BLaER1 treated with 17β-estradiol and CSF1 and Interleukin-3, amounts not matched to agents 10 nM and 100 nM (cell line): ENCODE measurements around the gene GRID1.

Source experiments
- H3K27ac ChIP-seq, 11 experiments: shearing (Covaris generic); formaldehyde crosslinking; 2 replicates each; pipeline ENCODE4 v1.8.1; 2022
- H3K27me3 ChIP-seq, 11 experiments: shearing (Covaris generic); formaldehyde crosslinking; 2 replicates each; pipeline ENCODE4 v1.8.1; 2022
- H3K36me3 ChIP-seq, 11 experiments: shearing (Covaris generic); formaldehyde crosslinking; 2 replicates each; pipeline ENCODE4 v1.8.1; 2022
- H3K4me1 ChIP-seq, 10 experiments: shearing (Covaris generic); formaldehyde crosslinking; 2 replicates each; pipeline ENCODE4 v1.8.1; 2022
- H3K4me2 ChIP-seq, 11 experiments: shearing (Covaris generic); formaldehyde crosslinking; 2 replicates each; pipeline ENCODE4 v1.8.1; 2022
- H3K4me3 ChIP-seq, 10 experiments: shearing (Covaris generic); formaldehyde crosslinking; 2 replicates each; pipeline ENCODE4 v1.8.1; 2022
- H3K9ac ChIP-seq, 11 experiments: shearing (Covaris generic); formaldehyde crosslinking; 2 replicates each; pipeline ENCODE4 v1.8.1; 2022
- H3K9me3 ChIP-seq, 11 experiments: shearing (Covaris generic); formaldehyde crosslinking; replicated peaks in 1 of 11; 2 replicates each; pipeline ENCODE4 v1.8.1; 2022
- H4K20me1 ChIP-seq, 11 experiments: shearing (Covaris generic); formaldehyde crosslinking; 2 replicates each; pipeline ENCODE4 v1.8.1; 2022
- Cebpa-rat ChIP-seq, 11 experiments: shearing (Covaris generic); IDR thresholded peaks; 2 replicates each; pipeline ENCODE4 v1.8.1; 2022

GRID1 gene

DNA sequence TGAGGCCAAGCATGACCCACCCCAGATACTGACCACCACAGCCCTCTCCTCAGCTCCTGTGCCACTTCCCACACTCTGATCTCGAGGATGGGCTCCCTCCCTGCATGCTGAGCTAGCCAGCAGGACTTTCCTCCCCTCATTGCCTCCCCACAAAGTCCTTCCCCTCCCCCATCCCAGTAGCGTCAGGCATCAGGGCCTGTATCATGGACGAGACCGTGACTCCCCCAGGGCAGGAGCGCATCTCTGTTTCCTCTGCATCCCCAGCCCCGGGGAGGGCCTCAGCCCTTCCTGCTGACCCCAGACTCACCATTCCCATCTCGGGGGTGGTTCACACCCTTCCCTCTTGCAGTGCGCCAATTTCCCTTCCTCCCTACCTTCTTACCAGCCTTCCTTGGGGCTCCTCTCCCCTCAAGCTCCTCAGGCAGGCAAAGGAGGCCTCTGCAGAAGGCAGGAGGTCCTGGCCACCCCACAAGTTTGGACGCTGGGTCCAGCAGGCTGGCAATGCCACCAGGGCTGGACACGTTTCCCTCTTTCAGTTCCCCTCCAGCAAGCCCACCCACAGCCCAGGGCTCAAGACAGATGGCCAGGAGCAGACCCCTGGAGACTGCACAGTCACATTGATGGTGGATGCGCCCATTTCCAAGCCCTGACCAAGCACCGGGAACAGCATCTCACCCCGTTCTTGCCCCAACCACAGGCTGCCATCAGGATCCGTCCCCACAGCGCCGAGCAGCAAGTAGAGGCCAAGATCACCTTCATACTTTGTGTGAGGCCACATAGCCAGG lies 36.5 kb downstream of the GRID1 start:
- no peaks in the 10 kb centered on the region for H3K4me1 ChIP-seq
- H3K27ac ChIP-seq = no peak overlapping the region
- no peak overlapping the region for H3K4me2 ChIP-seq
- peaks cover 0 to 7% (median 0%) of the 10 kb centered on the region in 11 experiments; a peak in 1 of 22 replicates for H4K20me1 ChIP-seq
- no peak overlapping the region for H3K4me3 ChIP-seq
- H3K9ac ChIP-seq = no peak overlapping the region
- no peak for TF ChIP-seq Cebpa-rat (IDR thresholded peaks at IDR 0.05)
- no peaks in the 10 kb centered on the region for H3K9me3 ChIP-seq
- H3K27me3 ChIP-seq = no peaks in the 10 kb centered on the region
- no peaks in the 10 kb centered on the region for H3K36me3 ChIP-seq

DNA sequence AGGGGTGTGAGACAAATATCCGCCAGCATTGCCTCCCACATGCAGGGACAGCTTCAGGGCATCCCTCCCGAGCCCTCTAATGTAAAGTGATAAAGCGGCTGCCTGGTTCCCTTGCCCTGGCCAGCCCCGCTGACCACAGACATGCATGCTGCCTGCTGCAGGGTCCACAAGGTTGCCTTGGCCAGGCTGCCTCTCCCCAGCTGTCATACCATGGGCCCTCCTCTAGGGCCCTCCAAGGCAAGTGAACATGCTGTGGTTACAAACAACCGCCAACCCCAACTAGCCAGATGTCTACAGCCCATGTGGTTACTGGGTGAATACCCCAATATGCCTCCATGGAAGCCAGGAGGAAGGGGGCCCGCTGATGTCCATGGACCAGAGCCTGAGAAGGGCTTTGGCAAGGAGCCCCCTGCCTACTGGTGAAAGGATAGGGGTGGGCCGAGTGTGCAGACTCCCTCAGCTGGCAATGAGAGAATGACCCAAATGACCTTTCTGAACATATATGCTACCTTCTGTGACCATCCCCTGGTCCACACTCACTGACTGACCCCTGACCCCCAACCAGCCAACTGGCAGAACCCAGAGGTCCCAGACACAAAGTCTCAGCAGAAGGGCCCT lies 37.4 kb downstream of the GRID1 start:
- Histone ChIP-seq H3K4me3 (no peak overlapping the region), H3K9me3 (no peaks in the 10 kb centered on the region), H3K36me3 (no peaks in the 10 kb centered on the region), H3K4me1 (no peaks in the 10 kb centered on the region), H4K20me1 (peaks cover 0 to 7% (median 0%) of the 10 kb centered on the region in 11 experiments; a peak in 1 of 22 replicates), H3K4me2 (no peak overlapping the region), H3K27ac (no peak overlapping the region), H3K9ac (no peak overlapping the region), H3K27me3 (no peaks in the 10 kb centered on the region)
- TF ChIP-seq Cebpa-rat (IDR thresholded peaks at IDR 0.05) = no peak

DNA sequence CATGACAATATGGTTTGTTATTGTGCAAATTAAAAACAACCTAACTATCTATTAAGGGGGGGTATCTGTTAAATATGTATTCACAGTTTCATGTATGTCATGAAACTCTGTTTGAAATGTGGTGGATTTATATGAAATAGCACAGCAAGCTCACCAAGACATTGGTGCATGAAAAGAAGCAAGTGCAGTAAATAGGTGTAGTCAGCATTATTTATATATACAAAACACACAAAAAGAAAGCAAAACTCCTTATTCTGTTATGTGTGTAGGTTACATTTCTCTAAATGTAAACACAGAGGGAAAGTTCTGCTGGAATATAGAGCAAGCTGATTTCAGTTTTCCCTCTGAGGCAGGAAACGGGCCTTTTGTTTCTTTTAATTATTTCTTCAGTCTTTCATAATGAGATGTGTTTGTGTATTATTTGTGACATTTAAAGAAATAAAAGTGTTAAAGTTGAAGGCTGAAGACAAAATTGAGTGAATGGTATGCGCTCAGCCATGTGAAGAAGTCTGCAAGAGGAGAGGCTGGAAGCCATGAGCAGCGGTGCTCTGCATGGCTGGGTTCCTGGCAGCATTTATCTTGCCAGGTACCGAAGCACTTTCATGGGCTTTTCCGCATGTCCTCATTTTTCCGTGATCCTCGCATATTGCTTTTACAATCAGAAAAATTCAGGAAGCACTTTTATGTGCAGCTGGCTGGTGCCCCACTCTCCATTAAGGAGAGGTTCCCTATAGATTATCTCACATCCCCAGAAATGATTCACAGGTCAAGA lies 38.5 kb downstream of the GRID1 start:
- Histone ChIP-seq H3K27me3 (no peaks in the 10 kb centered on the region), H3K9ac (no peak overlapping the region), H3K4me2 (no peak overlapping the region), H3K9me3 (no peaks in the 10 kb centered on the region), H3K4me3 (no peak overlapping the region), H3K36me3 (no peaks in the 10 kb centered on the region), H3K4me1 (no peaks in the 10 kb centered on the region), H3K27ac (no peak overlapping the region), H4K20me1 (peaks cover 0 to 7% (median 0%) of the 10 kb centered on the region in 11 experiments; a peak in 1 of 22 replicates)
- TF ChIP-seq Cebpa-rat (IDR thresholded peaks at IDR 0.05) = no peak

DNA sequence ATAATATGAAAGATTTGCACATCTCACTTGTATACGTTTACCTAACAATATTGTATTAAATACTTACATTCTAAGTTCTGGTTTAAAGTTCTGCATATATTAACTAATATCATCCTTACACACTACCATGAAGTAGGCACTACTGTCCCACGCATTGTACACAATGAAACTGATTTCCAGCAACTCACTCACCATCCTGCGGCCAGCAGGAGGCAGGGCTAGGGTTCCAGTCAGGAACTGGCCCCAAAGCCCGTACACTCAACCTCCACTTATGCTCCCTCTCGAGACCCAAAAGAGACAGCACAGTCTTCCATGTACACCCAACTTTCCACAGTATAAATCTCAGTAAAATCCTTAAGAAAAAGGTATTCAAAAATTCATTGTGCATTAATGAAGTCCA lies 41.4 kb downstream of the GRID1 start:
- TF ChIP-seq Cebpa-rat (IDR thresholded peaks at IDR 0.05) = no peak
- no peaks in the 10 kb centered on the region for H4K20me1 ChIP-seq
- no peaks in the 10 kb centered on the region for H3K36me3 ChIP-seq
- no peak overlapping the region for H3K4me3 ChIP-seq
- no peaks in the 10 kb centered on the region for H3K4me1 ChIP-seq
- H3K27ac ChIP-seq = no peak overlapping the region
- no peak overlapping the region for H3K4me2 ChIP-seq
- H3K9me3 ChIP-seq = no peaks in the 10 kb centered on the region
- H3K9ac ChIP-seq = no peak overlapping the region
- H3K27me3 ChIP-seq = no peaks in the 10 kb centered on the region

DNA sequence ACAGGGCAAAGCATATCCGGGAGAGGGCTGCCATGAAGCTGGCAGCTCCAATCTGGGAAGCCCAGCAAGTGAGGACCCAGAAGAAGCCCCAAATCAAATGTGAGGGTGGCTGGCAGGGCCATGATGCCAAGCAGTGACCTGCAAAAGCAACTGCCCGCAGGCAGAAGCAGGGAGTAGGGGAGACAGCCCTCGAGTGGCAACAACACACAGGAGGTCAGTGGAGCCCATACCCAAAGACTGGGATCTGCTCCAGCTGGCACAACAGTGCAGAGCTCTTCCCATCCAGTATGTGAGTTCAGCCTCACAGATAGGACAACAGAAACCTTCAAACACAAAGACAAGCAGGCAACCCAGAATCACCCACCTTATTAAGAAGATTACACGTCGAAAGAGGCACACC lies 45.0 kb downstream of the GRID1 start:
- Histone ChIP-seq H3K4me2 (no peak overlapping the region), H3K27ac (no peak overlapping the region), H4K20me1 (no peaks in the 10 kb centered on the region), H3K9ac (no peak overlapping the region), H3K4me3 (no peak overlapping the region), H3K9me3 (no peaks in the 10 kb centered on the region), H3K36me3 (no peaks in the 10 kb centered on the region), H3K27me3 (no peaks in the 10 kb centered on the region), H3K4me1 (no peaks in the 10 kb centered on the region)
- no peak for TF ChIP-seq Cebpa-rat (IDR thresholded peaks at IDR 0.05)

DNA sequence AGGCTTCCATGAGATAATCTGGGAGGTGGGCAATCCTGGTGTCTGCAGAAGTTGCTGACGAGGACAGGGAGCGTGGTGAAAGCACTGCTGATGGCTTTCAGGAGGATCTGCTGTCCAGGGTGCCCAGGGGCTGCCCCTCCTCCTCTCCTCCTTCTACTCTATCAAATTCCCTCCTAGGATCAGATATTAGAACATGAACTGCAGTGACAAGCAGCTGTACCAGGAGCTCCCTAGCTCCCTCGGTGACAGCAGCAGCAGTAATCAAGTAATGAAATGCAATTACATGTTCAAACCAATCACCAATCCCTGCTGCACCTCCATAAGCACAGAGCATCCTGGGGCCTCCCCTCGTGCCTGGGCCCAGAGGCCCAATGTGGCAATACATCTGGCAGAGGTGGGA lies 46.9 kb downstream of the GRID1 start:
- Histone ChIP-seq H4K20me1 (no peaks in the 10 kb centered on the region; a peak in 1 of 22 replicates), H3K36me3 (no peaks in the 10 kb centered on the region), H3K4me2 (no peak overlapping the region), H3K27me3 (no peaks in the 10 kb centered on the region), H3K9ac (no peak overlapping the region), H3K27ac (no peak overlapping the region), H3K4me1 (no peaks in the 10 kb centered on the region), H3K9me3 (no peaks in the 10 kb centered on the region), H3K4me3 (no peak overlapping the region)
- no peak for TF ChIP-seq Cebpa-rat (IDR thresholded peaks at IDR 0.05)

DNA sequence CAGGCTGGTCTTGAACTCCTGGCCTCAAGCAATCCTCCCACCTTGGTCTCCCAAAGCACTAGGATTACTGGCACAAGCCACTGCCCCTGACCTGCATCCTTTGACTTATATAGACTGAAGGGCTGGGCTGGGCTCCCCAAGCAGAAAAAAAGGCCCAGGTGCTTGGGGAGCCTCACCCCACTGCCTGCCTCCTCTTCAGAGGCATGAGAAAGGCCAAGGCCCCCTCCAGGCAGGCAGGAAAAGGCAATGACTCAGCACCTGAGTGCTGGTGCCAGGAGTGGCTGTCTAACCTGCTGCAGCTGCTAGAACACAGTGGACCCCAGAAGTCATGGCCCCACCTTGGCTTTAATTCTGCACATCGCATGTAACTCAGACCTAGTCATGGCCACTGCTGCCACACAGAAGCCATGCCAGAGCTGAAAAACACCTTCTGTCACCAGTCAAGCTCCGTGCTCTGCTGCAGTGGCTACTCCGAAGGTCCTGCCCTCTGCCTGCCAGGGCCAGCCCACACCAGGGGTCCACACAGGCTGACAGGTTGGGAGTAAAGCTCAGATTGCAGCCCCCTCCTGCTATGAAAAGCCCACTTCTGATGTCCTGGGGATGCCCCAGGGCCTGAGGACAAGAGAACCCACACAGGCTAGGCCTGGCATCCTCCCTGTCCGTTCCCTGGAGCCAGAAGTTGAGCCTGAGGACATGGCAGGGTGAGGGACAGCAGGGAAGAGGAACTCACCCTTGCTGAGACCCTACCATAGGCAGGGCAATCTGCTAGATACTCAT lies 48.5 kb downstream of the GRID1 start:
- Histone ChIP-seq H3K27ac (no peak overlapping the region), H3K9me3 (no peaks in the 10 kb centered on the region), H3K4me3 (no peak overlapping the region), H4K20me1 (no peaks in the 10 kb centered on the region; a peak in 1 of 22 replicates), H3K36me3 (no peaks in the 10 kb centered on the region), H3K4me2 (no peak overlapping the region), H3K4me1 (no peaks in the 10 kb centered on the region), H3K9ac (no peak overlapping the region), H3K27me3 (no peaks in the 10 kb centered on the region)
- TF ChIP-seq Cebpa-rat (IDR thresholded peaks at IDR 0.05) = no peak

DNA sequence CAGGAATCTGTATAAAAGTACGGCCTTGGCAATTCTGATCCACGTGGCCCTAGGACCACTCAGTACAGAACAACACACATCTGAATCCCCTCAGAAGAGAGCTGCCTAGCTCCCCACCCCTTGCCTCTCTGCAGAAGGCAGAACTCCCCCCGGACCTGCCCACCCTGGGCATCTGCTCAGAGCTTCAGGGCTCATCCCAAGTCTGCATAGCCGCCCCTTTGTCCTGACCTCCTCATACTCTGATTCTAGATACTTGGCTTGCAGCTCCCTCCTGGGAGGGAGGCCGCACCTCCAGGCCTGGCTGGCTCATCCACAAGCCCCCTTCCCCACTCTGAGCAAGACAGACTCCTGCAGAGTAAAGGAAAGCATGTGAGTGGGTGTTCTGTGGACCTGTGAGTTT lies 49.6 kb downstream of the GRID1 start:
- Histone ChIP-seq H3K9ac (no peak overlapping the region), H4K20me1 (no peaks in the 10 kb centered on the region; a peak in 1 of 22 replicates), H3K4me1 (no peaks in the 10 kb centered on the region), H3K4me3 (no peak overlapping the region), H3K4me2 (no peak overlapping the region), H3K27me3 (no peaks in the 10 kb centered on the region), H3K36me3 (no peaks in the 10 kb centered on the region), H3K9me3 (no peaks in the 10 kb centered on the region), H3K27ac (no peak overlapping the region)
- TF ChIP-seq Cebpa-rat (IDR thresholded peaks at IDR 0.05) = no peak

DNA sequence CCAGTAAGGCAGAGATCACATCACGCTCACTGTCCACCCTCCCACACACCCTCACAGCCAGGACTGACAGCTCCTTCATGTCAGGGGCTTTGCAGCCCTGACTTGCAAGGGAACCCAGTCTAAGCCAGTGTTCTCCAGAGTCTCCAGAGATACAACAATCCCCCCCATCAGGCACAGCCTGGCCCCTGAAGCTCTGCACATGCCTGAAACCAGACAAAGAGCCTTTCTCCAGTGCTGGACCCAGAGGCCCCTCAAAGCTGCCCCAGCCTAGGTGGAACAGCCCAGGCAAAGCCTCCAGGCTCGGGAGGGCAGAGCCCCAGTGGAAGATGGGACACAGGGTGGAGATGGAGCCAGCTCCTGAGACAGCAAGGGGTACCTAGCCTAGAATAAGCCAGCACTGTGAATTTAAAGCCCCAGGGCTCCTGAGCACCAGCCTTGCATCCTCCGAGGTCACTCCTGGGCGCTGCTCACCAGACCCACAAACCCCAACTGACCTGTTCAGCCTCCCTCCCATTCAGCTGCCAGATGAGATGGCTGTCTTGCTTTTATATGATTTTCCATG lies 50.2 kb downstream of the GRID1 start:
- H3K27me3 ChIP-seq = no peaks in the 10 kb centered on the region
- no peak for TF ChIP-seq Cebpa-rat (IDR thresholded peaks at IDR 0.05)
- H3K4me3 ChIP-seq = no peak overlapping the region
- no peak overlapping the region for H3K9ac ChIP-seq
- no peaks in the 10 kb centered on the region for H3K4me1 ChIP-seq
- no peaks in the 10 kb centered on the region for H3K9me3 ChIP-seq
- no peak overlapping the region for H3K27ac ChIP-seq
- no peak overlapping the region for H3K4me2 ChIP-seq
- no peaks in the 10 kb centered on the region for H3K36me3 ChIP-seq
- H4K20me1 ChIP-seq = no peaks in the 10 kb centered on the region; a peak in 1 of 22 replicates
